ELR (cell line): ENCODE results near the gene PCBP1.
"Not testable (repeated sequence)": the region's sequence is repeated elsewhere in the genome, so short reads cannot be mapped to it uniquely, and the experiment has no call there.

Experiments
- DNase-seq: peaks from one replicate; pipeline ENCODE4 v3.0.0-alpha.2; 2015; ENCODE audit warnings: low read depth

Gene PCBP1

DNA sequence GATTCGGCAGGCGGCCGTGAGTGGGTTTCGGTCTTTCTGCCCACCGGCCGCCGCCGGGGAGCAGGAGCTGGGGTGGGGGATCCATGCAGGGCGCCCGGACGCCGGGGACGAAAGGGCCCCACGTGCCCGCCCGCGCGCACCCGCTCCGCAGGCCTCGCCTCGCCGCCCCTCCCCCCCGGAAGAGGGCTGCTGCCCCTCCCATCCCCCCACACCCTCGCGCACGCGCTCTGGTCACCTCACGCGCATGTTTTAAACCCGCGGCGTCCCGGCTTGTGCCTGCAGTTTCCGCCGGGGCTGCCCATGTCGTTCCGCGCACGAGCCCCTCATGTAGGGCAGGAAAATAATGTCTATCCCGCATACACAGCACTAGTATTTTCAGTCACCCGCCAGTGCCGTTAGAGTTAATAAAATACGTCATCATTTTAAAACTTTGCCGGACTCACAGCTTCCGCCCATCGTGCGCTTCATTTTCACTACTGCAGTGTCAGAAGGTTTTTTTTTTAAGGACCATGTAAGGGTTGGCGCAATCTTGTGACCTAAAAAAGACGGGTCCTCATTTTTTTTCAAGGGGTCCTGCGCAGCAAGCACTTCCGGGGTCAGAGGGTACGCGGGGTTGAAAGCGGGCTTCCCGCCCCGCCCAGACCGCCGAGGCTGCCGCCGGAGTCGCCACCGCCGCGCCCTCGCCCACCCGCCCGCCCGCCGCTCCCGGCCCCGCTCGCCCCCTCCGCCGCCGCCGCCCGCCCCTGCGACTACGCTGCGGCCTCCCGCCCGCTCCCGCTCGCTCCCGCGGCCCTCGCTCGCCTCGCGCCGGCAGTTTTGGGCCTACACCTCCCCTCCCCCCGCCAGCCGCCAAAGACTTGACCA, at the start of gene PCBP1:
TSS of gene PCBP1 (plus strand) at position 640 of the 864 bp plus-strand sequence. CDS start 267 bp downstream, outside the sequence.
- DNase-seq: peak; percentile 97

DNA sequence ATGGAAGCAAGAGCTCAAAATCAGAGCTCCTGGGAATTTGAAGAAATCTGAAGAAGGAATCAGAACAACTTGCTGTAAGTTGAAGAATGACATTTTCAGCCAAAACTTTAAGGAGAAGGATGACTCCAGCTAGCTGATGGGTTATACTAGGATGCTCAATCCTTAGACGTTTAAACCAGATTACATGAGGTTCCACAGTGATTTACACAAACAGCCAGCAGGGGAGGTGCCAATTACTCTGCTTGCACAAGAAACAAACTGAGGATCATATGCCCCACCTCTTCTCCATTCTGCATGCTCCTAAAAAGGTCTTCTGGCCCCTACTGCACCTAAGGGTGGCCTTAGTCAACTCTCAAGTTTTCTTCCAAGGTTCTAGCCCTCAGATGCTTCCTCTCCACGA, 47.9 kb upstream of the PCBP1 start:
- no peak for DNase-seq

DNA sequence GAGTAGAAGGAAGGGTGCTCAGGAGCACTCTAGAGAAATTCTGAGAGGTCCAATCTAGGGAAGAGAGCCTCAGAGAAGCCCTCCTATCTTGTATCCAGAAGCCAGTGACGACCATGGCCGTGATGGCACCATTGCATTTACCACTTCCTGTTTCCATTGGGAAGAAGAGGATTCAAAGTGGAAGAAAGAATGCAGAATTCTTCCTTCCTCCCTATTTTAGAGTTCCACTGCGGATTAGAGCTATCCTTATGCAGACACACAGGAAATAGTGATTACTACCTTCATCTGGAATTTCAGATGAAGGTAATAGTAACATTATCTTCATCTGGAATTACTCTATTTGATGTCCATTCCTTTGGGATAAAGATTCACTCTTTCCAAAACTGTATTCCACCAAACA, 45.6 kb upstream of the PCBP1 start:
- DNase-seq: peak; percentile 57

DNA sequence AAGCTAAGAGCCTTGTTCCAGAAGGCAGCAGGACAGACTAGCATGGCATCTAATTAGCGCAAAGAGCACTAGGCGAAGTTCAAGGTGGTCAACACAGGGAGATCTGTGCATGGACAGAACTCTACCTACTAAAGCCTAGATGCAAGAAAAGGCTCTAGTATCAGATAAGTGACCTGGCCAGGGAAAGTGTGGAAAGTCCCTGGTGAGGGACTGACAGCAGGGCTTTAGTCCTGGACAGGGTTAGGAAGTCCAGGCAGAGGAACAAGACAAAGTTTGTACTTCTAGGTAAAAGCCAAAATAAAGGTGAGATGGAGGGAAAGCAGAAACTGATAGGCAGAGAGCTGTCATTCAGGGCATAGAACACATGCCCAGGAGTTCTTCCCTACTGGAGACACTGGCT, 45.0 kb upstream of the PCBP1 start:
- no peak for DNase-seq

DNA sequence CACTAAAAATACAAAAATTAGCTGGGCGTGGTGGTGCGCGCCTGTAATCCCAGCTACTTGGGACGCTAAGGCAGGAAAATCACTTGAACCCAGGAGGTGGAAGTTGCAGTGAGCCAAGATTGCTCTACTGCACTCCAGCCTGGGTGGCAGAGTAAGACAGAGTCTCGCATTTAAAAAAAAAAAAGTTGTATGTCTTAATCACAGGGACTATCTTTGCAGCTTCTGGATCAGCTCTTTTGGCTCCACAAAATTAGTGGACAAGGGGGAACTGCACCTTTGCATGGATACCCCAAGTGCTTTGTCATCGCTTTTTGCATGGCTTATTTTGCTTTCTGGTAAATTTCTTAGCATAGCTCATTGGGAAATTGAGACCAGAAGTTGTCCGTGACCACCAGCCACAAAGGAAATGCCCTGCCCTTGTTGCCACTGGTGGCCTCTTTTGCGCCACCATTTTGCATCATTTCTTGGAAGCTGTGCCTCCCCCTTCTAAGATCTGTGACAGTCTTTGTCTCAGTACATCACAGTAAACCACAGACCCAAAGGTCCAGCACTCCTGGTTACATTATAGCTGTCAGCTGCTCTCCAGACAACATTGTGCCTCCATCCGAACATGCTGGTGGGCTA, 43.9 kb upstream of the PCBP1 start:
- no peak for DNase-seq

DNA sequence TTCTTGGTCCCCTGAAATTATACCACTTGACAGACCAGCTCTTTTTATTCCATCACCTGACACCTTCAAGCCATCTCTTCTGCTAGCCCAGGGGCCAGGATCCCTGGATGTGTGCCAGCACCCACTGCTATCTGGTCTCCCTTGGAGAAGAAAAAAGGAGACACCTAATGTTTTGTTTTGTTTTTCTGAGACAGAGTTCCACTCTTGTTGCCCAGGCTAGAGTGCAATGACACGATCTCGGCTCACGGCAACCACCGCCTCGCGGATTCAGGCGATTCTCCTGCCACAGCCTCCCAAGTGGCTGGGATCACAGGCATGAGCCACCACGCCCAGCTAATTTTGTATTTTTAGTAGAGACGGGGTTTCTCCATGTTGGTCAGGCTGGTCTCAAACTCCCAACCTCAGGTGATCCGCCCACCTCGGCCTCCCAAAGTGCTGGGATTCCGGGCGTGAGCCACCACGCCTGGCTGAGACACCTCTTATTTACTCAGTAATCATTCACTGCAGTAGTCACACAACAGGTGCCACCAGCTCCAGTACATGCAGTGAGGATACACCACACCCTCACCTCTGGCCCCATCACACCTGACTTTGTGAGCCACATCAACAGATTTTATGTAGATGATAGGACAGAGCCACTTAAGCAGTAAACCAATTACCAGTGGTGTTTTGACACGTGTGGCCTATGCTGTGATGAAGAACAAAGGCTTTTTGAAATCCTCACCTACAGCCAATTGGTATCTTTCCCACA, 42.8 kb upstream of the PCBP1 start:
- no peak for DNase-seq

DNA sequence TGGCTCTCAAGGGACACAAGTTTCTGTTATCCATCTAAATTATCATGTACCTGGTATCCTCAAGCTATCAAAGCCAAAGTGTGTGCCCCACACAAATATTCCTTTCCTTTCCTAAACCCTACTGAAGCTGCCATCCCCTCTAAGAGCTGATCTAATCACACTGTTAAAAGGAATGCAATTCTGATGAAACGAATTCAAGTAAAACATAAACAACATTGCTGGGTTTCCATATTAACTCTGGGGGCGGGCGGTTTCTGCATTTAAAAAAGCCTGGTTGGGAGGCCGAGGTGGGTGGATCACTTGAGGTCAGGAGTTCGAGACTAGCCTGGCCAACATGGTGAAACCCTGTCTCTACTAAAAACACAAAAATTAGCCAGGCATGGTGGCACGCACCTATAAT, 41.9 kb upstream of the PCBP1 start:
- no peak for DNase-seq

DNA sequence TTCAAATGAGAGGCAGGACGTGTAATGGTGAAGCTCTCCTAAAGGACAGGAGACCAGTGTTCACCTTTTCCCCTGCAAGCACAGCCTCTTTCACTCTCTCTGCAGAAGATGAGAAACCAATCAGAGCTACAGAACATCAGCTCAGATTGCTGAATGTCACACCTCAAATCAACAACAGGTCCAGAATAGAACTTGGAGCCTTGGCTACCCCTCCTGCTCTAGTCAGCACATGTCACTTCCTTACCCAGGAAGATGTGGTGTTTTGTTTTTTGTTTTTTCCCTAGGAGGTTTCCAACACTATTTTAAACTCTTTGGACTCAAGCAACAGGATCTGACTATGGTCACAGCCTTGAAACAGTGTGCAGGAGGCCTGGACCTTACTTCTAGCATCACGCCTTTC, 41.3 kb upstream of the PCBP1 start:
- no peak for DNase-seq

DNA sequence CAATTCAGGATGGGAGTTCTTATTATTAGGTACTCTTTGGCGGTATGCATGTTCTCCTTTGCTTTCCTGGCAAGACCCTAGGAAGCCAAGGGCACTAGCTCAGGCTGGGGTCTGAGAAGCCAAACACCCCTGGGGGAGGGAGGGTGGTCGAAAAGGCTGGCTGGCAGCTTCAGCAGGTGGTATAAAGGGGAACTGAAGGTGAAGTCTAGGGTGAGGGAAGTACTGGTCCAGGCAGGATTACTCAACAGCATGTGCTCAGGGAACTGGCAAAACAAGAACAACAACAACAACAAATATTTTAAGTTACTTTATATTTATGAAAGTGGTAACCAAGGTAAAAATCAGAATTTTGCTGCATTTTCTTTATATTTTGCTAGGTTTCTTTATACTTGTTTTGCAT, 40.7 kb upstream of the PCBP1 start:
- no peak for DNase-seq

DNA sequence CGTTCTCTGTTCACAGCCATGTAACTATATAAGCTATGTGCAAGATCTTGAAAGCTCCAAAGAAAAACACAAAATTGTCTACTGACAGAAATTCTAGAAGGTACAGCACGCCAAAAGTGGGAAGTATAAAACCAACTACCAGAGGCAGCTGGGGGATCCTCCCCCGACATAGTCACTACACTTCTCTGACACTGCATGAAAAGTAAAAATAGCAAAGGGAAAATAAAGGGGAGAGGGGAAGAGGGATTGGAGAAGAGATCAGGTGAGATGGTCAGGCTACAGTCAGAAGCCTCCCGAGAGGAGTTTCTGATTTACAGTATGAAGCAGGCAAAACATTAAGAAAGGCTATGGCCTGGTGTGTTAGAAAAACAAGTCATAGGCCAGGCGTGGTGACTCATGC, 39.8 kb upstream of the PCBP1 start:
- no peak for DNase-seq

DNA sequence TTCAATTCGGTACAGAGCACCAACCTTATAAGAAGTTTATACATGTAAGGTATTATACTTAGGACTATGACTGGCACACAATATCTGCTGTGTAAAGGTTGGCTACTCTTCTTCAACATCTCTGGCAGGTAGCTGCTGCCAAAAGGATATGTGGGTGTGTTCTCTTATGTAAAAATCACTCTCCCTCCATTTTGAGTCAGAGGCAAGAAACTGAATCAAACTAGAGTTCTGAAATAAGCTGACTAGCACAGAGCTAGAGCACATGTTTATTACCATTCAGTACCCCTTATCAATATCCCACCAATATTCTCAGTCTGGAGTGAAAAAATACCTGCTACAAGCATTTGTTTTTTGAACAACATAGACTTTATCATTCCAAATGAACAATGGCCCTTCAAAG, 38.0 kb upstream of the PCBP1 start:
- DNase-seq: no peak

DNA sequence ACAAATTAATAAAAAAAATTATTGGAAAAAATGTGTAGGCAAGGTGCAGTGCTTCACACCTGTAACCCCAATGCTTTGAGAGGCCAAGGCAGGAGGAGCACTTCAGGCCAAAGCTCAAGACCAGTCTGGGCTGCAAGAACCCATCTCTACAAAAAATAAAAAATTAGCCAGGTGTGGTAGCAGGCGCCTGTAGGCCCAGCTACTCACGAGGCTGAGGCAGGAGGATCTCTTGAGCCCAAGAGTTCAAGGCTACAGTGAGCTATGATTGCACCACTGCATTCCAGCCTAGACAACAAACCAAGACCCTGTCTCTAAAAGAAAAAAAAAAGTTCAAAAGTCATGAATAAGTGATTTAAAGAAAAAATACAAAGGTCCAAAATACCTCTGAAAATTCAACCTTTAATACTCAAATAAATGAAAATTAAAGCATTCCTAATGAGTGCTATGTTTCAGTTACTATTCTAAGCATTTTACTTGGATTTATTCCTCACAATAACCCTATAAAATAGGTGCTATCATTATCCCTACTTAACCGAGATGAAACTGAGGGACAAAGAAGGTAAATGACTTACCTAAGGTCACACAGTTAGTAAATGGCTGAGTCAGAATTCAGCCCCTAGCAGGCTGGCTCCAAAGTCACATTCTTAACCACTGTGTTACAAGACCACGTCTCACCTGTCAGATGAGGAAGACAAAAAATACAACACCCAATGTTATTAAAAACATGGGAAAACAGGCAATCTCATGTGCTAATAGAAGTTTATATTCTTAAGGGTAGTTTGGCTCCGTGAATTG, 36.4 kb upstream of the PCBP1 start:
- no peak for DNase-seq

DNA sequence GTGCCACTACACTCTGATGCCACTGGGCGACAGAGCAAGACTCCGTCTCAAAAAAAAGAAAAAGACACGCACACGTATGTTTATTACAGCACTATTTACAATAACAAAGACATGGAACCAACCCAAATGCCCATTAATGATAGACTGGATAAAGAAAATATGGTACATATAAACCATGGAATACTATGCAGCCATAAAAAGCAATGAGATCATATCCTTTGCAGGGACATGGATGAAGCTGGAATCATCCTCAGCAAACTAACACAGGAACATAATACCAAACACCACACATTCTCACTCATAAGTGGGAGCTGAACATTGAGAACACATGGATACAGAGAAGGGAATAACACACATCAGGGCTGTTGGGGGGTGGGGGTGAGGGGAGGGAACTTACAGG, 32.0 kb upstream of the PCBP1 start:
- not testable (repeated sequence) for DNase-seq

DNA sequence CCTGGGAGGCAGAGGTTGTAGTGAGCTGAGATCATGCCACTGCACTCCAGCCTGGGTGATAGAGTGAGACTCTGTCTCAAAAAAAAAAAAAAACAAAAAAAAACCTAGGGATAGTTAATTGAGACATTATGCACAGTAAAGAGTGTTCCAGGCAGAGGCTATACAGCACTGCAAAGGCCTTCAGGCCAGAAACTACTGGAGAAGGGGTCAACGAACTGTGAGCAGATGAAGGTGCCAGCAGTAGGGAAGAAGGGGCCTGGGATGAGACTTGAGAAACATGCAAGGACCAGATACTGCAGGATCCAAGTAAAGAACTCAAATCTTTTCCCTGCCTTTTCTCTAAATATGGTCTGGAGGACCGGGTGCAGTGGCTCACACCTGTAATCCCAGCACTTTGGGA, 26.0 kb upstream of the PCBP1 start:
- no peak for DNase-seq

DNA sequence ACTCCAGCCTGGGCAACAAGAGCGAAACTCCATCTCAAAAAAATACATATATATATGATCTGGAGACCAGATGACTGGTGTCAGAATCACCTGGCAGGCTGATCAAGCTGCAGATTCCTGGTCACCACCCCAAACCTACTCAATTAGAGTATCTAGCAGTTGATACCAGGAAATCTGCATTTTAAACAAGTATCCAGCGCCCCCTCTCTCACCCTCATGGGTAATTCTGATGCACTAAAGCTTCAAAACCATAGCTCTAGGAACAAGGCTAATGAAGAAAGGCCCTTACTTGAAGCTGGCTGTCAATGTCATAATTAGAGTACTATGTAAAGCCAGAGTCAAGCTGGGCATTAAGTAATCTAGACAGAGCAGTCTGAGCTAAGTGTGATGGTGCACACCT, 25.0 kb upstream of the PCBP1 start:
- no peak for DNase-seq

DNA sequence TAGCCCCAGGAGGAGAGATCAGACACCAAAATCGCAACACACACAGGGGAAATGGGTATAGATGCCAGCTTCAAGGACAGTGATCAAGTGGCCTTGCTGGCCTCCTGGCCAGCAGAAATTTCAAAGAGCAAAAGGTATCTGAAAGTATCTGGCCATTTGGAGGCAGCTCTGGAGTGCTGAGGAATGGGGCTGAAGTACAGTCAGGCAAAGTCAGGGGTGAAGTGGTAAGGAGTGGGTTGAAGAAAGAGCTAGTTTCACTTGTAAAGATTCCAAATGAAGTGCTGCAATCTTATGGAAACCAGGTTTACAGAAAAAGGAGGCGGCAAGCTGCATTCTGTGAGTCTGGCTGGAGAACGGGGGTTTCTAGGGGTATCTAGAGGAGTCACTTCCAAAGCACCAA, 19.2 kb upstream of the PCBP1 start:
- DNase-seq: no peak

DNA sequence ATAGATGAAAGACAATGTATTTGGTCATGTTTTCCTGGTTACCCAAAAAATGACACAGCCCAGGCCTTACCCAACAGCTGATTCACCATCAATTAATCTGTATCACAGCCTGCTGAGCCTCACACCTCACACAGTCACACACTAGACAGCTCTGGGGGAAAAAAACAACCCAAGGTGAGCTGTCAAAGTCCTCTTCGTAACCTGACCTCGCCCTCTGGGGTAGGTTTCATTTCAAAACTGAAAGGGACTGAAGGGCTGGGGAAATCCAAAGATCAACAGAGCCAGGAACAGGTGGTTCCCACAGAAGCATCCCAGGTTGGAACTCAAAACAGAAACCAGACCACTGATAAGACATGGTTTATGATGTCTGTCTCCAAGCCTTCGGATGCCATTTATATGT, 18.2 kb upstream of the PCBP1 start:
- DNase-seq: peak; percentile 33

DNA sequence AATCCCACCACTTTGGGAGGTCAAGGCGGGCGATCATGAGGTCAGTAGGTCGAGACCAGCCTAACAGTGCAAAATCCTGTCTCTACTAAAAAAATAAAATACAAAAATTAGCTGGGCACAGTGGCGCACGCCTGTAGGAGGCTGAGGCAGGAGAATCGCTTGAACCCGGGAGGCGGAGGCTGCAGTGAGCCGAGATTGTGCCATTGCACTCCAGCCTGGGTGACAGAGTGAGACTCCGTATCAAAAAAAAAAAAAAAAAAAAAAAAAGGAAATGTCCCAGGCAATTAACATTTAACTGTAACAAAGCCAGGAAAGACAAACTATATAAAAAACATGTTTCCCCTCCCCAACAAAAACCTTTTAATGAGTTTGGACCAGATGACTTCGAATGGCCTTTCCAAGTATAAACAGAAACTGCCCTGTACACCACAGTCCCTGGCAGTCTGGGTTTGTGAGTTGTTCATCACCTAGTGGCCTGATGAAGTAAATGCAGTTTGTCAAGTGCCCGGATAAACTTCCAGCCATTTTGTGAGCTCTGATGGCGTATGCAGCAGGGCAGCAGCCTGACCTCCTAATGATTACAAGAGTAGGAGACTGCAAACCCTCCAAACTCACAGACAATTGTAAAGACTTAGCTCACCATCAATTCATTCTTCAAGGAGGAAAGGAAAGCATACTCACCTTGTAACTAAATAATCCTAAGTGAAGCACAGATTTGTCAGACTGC, 16.6 kb upstream of the PCBP1 start:
- peak; percentile 88 for DNase-seq

DNA sequence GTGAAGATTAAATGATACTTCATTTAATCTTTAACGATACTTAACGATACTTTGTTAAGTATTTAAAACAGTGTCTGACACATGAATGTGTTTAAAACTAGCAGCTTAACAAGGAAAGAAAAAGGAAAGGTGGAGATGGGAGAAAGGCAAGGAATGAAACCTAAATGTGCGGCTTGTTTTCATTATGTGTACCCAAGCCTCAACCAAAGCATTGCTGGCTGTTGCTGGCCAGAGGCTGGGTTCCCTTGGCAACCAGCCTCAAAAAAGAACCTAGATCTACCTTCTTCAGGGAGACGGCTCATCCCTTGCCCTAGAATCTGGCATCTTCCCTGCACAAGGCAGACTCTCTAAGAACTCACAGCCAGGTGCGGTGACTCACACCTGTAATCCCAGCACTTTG, 13.8 kb upstream of the PCBP1 start:
- DNase-seq: no peak

DNA sequence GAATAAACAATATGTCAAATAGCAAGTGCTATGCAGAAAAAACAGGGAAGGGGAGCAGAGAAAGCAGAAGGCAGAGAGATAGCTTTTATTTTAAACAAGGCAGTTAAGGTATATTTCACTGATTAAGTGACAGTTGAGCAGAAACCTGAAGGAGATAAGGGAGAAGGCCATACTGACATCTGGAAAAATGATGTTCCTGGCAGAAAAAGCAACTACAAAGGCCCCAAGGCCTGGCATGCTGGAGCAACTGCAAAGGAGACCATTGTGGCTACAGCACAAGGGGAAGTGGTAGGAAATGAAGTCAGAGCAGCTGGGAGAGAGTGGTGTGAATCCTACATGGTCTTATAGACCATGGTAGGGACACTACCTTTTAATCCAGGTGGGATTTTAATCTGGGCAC, 8.9 kb upstream of the PCBP1 start:
- no peak for DNase-seq

DNA sequence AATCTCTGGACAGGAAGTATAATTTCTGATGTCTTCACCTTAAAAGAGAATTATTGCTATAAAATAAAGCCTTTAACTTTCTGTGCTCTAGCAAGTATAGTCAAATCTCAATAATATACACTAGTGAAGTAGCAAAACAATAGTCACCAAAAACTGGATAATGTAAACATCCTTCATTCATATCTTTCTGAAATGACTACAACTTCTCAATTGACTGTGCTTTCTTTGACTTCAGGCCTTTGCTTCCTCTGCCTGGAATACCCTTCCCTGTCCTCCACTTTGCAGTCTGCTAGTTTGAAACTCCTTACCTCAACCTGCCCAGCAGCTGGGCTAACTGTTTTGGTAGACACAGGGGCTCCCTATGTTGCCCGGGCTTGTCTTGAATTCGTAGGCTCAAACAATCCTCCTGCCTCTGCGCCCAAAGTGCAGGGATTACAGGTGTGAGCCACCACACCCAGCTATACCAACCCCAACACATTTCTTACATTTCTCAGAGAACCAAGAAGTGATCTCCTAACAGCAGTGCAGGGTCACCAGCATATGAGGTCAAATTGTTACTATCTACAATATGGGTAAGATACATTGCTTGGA, 6.6 kb upstream of the PCBP1 start:
- no peak for DNase-seq
